Measurements from ENCODE around the gene RAB8A.

The RAB8A gene

GRCh38 chr19:16111160-16111908, at the start of gene RAB8A:
Gene RAB8A, plus strand, starts transcription at chr19:16111889. Its CDS starts 13 bp downstream, at chr19:16111902.
- peak; percentile 93 for DNase-seq

DNA sequence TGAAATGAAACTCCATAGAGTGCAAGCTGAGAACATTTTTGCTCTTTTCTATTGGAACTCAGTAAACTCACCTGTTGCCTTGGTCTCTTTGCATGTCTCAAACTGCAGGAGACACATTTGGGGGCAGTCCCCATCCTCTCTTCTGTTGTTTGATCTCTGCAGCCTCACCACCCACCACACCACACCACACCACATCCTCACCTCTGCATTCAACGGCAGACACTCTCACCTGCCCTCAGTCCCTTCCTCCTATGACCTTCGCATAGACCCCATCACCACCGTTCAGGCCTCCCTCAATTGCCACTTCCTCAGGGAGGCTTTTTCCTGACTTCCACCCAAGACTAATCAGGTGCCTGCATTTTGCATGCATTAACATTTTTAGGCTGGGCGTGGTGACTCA, 49.7 kb upstream of the RAB8A start:
- no peak for DNase-seq

- no peak for DNase-seq
These were observed 48.9 kb upstream of the RAB8A start for GRCh38 chr19:16062789-16063188.

GRCh38 chr19:16064209-16064889, 47.3 kb upstream of the RAB8A start:
- no peak for DNase-seq

DNA sequence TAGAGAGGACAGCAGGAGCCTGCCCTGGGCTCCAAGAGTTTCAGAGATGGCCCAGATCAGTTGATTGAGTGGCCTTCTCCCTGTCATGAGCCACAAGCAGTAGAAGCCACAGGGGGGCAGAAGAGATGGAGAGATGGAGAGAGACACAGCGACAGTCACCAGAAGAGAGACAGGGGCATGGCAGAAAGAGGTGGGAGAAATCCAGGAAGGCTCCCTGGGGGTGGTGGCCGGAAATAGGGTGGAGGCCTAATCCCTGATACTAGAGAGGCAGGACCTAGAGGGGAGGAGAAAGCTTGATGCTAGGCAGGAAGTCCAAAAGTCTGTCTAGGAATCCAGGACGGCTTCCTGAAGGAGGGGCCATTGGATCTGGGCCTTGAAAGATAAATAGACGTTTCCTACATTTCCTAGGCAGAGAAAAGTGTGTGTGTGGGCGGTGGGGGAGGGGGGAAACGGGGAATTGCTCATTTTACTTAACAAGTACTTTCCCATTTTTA, 45.0 kb upstream of the RAB8A start:
- DNase-seq, result no peak

DNA sequence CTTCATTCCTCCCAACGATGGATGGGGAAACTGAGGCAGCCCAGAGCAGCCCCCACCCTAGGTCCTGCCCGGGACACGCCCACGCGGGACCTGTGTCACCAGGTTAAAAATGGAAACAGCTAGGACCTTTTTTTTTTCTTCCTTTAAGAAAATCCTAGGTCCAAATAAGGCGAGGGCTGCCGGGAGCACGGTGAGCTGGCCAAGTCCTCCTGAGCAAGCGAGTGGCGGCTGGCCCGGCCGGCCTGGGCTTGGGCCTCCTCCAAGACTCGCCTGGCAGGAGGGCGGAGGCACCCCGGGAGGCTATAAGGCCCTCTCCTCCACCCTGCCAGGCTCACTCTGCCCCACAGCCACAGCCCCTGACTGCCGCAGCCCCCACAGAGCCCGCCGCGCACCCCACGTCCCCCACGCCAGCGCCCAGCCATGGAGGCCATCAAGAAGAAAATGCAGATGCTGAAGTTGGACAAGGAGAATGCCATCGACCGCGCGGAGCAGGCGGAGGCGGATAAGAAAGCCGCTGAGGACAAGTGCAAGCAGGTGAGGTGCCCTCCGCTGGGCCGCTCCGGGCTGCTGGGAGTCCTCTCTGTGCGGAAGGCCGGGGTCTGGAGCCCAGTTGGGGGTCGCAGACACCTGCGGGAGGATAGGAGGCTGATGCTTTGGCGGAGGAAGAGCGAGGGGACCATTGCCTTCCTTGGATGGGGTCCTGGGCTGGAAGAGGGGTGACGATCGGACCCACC, 44.3 kb upstream of the RAB8A start:
- no peak for DNase-seq

DNA sequence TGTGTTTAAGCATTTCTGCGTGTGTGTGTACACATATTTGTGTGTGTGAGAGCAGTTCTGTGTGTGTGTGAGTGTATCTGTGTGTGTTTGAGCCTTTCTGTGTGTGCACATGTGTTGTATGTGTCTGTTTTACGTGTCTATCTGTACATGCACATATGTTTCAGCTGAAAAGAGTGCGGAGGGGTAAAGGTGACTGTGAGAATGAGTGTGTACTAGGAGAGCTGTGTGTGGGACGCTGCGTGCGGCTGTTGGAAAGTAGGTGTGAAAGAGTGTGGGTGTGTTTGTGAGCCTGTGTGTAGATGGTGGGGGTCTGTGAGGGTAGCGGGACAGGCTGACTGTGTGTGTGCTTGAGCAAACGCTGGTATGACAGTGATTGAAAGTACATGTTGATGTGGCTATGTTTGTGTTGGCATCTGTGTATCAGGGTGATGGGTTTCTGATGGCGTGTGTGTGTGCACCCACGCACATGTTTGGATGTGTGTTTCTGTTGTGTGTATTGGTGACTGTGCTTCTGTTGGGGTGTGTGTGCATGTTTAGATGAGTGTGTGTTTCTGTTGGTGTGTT, 42.9 kb upstream of the RAB8A start:
- no peak for DNase-seq

GRCh38 chr19:16069813-16070365, 41.8 kb upstream of the RAB8A start:
- no peak for DNase-seq

DNA sequence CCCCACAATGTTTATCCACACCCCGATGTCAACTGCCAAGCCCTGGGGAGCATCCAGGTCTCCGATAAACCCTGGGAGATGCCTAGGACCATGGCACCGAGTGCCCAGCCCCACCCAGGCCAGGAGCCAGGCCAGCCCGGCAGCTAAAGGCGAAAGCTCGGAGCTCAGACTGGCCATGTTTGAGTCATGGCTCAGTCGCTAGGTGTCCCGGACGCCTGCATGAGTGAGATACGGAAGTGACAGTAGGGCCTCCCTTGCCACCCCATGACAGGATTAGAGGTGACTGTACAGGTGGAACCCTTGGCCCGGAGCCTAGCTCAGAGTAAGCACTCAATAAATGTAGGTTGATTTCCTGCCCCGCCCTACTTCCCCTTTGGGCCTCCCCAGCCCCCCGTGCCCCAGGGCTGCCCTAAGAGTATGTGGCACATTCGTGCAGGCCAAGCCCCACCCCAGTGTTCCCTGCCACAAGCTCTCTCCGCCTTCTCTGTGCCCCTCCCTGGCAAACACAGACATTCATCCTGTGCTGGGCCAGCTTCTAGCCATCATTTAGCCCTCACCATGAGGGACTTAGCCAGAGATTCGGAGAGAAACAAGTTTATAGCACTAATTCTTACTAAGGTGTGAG, 41.2 kb upstream of the RAB8A start:
- no peak for DNase-seq

DNA sequence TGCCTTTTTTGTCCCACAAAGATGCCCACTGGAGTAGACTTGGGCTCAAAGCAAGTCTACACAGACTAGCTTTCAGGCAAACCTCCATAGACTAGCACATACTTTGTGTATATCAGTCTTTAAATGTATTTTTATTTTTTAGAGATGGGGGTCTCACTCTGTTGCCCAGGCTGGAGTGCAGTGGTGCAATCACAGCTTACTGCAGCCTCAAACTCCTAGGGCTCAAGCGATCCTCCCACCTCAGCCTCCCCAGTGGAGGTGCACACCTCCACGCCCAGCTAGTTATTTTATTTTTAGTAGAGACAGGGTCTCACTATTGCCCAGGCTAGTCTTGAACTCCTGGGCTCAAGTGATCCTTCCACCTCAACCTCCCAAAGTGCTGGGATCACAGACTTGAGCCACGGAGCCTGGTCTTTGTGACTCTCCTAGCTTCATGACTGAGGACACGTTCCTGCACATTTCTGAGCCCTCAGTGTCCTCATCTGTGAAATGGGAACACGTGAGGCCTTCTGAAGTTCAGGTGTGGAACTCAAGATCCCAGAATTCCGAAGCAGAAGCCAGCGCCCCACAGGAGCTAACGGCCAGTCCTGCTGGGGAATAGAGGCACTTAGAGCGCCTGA, 40.5 kb upstream of the RAB8A start:
- no peak for DNase-seq

DNA sequence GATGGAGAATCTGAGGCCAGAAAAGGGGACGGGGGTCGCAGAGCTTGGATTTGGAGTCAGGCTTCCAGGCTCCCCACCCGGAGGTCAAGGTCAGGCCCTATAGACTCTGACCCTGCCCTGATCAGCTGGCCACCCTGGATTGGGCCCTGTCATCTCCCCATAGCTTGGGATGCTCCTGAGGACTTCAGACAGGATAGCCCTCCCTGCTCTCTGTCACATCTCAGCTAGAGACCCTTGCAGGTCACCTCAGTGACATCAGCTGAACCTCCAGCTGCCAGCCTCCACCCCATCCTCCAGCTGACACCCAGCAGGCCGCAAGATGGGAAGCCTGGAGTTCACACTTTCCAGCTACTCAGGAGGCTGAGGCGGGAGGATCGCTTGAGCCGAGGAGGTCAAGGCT, 38.2 kb upstream of the RAB8A start:
- no peak for DNase-seq

DNA sequence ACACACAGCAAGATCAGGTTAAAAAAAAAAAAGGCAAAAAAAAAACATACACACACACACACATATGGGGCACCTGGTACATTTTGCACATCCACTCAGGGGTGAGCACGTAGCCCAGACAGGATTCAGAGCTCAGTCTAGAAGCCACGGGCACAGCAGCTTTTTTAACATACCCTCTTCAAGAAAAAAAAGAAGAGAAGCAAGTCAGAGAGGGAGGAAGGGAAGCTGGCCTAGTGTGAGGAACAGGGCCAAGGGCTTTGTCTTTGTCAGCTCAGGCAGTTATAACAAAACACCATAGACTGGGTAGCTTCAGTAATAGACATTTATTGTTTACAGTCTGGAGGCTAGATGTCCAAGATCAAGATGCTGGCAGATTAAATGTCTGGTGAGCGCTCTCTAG, 37.7 kb upstream of the RAB8A start:
- DNase-seq, result no peak

- no peak for DNase-seq
These were observed 37.0 kb upstream of the RAB8A start for GRCh38 chr19:16074488-16075365.

- no peak for DNase-seq
These were observed 36.1 kb upstream of the RAB8A start for GRCh38 chr19:16075430-16076153.

GRCh38 chr19:16076154-16076957, 35.3 kb upstream of the RAB8A start, which contains the start of gene TPM4:
Gene TPM4, plus strand, starts transcription at chr19:16076495. Its CDS starts 71 bp downstream, at chr19:16076566.
- peak; percentile 48 for DNase-seq

DNA sequence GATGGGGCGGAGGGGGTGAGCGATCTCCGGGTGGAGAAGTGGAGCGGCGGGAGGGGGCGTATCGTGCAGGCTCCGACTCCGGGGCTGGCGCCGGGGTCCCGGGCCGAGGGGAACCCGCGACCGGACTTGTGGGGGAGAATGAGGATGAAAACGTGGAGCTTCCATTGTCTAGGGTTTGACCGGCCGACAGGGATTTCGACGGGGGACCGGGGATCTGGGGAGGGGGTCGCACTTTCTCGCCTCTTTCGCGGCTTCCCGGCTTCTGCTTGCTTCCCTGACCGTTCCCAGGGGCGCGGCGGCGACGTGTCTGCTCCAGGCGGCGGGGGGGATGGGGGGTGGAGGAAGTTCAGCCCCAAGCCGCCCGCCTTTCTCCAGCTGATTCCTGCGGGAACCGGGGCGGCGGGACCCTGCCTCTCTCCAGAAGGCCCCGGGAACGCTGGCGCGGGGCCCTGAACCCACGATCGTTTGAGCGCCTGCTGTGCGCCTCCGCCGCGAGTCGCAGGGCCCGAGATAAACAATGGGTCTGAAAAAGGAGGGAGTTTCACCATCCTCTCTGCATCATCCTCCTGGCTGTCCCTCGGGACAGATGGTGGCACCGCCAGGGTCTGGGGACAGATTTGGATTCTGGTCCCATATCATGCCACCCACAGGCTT, 34.6 kb upstream of the RAB8A start:
- no peak for DNase-seq

DNA sequence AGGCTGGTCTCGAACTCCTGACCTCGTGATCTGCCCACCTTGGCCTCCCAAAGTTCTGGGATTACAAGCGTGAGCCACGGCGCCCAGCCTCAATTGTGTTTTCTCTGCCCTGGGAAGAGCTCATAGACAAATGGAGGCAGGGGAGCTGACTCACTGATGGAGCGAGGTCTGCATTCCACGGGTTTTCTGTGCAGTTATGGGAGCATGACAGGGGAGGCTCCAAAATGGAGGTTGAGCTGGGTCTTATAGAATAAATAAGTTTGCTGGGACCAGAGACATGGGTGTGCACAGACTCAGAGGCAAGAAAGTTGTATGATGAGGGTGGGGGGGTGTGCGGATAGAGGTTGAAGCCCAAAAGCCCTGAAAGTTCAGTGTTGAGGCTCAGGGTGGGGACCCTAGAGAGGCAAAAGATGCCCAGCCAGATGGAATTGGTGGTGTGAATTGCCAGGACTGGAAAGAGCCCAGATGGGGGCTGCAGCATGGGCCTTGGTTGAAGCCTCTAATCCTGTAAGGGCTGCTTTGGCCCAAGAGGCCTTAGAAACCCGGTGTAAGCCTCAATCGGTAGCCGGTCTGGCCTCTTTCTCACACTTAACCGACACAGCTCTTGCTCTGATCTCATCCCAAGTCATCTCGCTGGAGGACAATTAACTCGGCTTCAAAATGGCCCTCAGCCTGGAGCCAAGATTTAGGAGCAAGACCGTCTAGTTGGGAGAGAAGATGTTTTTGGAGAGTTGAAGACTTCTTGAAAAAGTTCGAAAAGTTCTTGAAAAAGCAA, 33.5 kb upstream of the RAB8A start:
- no peak for DNase-seq

All from NCI-H2029 treated with DMSO at 0.1 percent for 48 hours (cell line).